ENCODE data around the gene MUS81.

- TF ChIP-seq POLR2A (IDR thresholded peaks at IDR 0.05; ENCODE audit: insufficient read depth in 1 of 2, low read depth in 2 of 2, low read length in 2 of 2) (no peak), EZH2 (conservative IDR thresholded peaks at IDR 0.05; ENCODE audit: low read depth, low read length) (no peak), ATF7 (IDR thresholded peaks at IDR 0.05) (no peak), ATF7 (CRISPR knock-in tag; IDR thresholded peaks at IDR 0.05) (no peak), SIN3A (IDR thresholded peaks at IDR 0.05; ENCODE audit: borderline replicate concordance, low read depth, low read length) (no peak)
These were observed 15.9 kb upstream of the MUS81 start for GRCh38 chr11:65844231-65844872.

Data from HepG2 (cell line).